SW 1271 (cell line): ENCODE measurements around the gene GPATCH2.
"Not testable (repeated sequence)": the region's sequence is repeated elsewhere in the genome, so short reads cannot be mapped to it uniquely, and the experiment has no call there.

Source experiments
- DNase-seq, 2 experiments: peaks; one replicate each; lab custom pipeline; 2025; lab: John Stamatoyannopoulos, UW

GPATCH2 gene

DNA sequence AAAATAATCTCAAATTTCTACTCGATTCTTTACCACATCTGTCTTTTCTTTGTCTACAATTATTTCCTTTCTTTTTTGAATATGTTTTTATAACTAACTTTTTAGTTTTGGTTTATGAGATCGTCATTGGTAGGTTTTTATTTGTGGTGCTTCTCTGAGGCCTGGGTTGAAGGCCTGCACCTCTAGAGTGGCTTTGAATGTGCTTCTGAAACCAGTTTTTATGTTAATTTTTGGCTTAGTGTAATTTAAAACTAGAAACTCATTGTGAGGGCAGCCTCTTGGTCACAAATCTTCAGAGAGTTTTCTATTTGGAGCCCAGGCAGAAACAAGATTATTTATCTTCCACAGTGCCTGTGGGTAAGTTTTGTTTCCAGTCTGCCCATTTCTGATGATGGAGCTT is 187.0 kb downstream of the GPATCH2 start:
- DNase-seq, result no peak

DNA sequence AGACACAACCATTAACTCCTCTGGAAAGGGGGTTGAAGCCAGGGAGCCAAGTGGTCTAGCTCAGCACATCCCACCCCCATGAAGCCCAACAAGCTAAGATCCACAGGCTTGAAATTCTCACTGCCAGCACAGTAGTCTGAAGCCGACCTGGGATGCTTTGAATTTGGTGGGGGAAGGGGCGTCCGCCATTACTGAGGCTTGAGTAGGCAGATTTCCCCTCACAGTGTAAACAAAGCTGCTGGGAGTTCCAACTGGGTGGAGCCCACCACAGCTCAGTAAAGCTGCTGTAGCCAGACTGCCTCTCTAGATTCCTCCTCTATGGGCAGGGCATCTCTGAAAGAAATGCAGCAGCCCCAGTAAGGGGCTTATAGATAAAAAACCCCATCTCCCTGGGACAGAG is 193.5 kb downstream of the GPATCH2 start:
- no peak for DNase-seq

DNA sequence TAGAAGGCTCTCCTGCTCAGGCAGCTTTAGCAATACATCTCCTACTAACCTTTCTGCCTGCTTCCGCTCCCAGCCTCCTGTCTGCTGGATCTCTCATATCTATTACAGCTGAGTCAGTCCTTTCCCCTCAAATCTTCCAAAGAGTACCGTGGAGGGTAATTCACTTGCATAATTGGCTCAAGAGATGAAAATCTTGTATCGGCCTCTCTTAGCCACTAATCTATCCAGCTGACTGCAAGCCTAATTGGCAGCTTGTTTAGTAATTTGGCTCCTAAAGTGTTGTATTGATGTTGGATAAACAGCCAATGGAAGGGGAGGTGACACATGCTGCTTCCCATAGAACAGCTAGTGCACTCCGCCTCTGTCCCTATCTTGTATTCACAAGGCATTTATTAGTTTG is 195.7 kb downstream of the GPATCH2 start:
- no peak for DNase-seq

DNA sequence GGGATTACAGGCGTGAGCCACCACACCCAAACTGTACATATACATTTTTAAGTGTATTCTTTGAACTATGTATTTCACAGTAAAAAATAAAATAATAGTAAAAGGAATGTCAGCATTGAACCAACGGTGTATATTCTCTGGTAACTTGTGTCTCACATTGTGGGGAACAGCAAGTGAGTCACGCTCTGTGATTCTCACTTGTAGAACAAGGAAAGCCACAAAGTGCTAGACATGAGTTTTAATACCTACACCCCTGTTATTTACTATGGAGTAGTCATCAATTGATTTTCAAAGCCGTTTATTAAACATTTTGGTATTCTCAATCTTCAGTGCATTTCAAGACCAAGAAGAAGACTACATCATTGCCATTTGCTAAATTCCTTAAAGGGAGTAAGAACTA is 197.2 kb downstream of the GPATCH2 start:
- DNase-seq, result no peak

DNA sequence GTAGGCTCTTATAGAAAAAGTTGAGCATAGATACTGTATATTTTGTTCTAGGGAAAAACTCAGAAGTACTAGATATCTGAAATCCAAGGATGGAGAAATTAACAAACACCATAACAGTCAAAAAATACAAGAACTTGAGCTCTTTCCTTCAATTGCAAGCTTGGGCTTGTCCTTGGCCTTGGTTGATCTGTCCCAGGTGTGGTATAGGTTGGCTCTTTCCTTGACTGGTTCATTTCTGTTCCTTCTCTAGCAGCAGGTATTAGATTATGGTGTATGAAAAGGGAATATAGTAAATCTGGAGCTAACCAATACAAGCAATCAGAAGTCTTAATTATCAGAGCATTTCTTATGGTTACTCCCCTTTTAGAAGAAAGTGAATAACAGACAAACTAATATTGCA is 198.6 kb downstream of the GPATCH2 start:
- no peak for DNase-seq

DNA sequence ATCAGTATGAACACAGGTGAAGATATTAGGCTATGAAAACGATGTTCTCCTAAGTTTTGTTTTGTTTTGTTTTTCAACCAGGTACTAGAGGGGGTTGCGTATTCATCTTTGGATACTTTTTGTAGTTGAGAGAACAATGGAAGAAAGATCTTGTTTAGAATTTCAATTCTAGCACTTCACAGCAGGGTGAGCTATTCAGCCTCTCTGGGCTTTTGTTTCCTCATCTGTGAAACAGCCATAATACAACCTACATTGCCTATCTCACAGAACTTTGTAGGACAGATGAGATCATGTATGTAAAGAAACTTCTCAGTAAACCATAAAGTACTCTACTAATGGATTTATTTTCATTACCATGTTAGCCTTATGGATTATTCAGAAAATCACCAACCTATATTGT is 199.5 kb downstream of the GPATCH2 start:
- DNase-seq, result no peak

DNA sequence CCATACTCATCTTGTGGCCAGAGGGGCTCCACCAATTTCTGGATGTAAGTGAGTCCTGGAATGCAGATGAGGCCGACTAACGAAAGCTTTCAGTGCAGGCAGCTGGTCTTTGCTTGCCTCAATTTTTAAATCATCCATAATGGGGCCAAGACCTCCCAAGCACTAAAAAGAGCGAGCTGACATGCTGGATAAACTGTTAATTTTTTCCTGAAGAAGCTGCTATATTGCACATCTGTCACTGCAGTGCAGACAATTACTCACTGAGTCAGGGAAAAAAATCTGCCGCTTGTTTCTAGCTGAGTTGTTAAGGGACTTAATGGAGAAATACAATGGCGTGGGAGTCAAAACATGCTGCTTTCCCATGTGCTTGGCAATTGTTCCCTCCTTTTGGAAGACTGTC is 205.5 kb downstream of the GPATCH2 start:
- no peak for DNase-seq

DNA sequence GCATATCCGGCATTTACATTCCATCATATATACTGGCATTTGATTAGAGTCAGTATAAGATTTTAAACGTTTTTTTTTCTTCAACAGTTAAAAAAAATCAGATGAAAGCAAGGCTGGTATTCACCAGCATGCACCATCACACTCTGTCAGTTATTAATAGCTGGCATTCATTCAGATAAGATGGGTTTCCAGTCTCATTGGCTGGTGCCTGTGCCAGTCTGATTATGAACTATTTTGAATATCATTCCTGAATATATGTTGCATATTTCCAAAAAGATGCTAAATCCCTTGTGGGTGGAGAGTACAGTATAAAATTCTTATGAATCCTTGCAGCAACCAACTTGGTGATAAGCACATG is 211.7 kb downstream of the GPATCH2 start:
- no peak for DNase-seq

DNA sequence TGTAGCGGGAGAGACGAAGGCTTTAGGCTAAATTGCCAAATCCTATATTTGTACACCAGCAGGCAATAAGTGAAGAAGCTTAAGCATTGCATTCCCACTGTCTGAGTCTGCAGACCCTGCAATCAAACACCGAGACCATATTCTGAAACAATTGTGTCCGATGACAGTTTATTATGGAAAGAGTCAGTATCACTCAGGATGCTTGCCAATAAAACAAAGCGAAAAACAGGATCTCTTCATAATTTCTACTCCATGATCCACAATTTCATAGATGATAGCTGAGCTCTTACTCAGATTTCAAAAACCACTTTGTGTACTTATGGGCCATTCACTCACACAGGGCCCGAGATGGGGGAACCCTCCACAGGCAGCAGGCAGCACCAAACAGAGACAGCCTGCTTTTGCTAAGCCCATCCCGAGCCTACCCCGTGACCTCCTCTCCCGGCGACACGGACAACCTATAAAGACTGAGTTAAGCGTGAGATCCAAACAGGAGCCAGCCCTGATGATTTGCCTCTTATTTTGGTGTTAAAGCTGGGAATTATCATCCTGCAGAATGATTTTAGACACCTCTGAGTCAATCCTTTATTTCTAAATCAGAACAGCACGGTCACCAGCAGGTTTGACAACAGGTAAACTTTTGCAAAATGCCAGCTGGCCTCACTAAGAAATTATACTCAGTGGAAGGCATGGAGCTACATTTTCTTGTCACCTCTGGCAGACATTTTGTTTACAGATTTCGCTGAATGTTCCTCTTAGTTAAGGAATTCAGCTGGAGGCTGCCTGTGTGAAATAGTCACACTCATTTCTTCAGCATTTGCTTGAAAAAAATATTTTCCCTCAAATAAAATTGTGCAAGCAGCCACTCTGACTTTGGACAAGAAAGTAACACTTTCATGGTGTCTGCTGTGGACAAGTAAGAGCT is 212.4 kb downstream of the GPATCH2 start:
- no peak for DNase-seq

DNA sequence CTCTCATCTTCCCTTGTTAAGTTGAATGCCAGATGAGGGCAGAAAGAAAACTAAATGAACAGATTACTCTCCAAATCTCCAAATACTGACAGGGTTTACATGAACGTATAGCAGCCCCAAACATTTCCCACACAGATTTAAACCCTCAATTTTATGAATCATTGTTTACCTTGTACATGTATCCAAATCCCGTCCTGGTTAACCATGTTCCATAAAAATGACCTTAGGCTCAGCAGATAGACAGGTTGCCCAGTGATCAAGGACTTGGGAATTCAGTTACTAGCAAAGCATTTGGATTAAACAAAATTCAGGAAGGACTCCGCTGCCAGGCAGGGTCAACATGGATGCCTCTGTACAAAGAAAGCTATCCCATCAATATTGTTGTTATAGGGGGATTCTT is 213.5 kb downstream of the GPATCH2 start:
- DNase-seq, result no peak

DNA sequence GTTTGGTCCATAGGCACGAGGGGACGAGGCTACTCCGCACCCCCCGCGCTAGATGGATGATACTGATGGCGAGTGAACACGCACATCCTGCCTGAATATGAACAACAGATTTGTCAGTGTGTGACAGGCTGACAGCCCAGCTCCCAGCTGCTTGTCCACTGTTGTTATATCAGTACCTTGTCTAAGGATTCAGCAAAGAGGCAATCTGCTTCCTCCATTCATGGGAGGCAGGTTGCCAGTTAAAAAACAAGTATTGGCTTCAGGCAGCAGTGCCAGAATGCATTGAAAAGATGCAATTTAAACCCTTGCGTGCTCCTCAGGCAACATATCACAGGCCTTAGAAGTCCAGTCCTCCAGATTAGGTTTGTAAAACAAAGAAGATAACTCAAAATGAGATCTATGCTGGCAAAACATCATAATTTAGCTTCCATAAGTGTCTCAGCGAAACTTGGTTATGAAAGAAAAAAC is 223.3 kb downstream of the GPATCH2 start:
- DNase-seq, result no peak

DNA sequence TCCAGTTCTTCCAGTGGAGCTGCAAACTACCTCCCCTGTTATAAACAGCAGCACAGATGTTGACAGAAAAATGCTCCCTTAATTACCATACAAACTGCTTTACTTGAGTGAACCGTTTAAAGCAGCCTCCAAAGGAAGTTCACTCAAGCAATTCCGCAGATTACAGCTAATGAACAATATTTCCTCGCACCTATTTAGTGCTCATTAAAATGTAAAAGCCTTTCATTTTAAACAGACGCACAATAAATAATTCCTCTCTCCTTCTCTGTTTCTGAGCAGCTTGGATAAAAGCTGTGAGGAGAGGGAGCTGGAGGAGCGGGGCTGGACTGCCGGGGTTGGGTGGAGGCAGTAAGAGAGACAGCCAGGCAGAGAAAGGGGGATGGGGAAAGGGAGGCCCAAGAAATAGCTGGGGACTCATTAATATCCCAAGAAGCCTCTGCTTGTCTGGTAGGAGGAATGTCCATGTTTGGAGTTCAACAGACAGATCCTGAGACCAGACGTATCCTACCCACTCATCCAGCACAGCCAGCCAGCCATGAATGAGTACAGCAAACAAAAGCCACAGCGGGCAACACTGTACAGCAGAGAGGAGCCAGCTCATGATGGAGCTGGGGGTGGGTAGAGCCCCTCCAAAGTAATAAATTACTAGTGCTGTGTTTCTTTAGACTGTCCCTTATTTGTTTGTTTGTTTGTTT is 227.7 kb downstream of the GPATCH2 start:
- no peak for DNase-seq

DNA sequence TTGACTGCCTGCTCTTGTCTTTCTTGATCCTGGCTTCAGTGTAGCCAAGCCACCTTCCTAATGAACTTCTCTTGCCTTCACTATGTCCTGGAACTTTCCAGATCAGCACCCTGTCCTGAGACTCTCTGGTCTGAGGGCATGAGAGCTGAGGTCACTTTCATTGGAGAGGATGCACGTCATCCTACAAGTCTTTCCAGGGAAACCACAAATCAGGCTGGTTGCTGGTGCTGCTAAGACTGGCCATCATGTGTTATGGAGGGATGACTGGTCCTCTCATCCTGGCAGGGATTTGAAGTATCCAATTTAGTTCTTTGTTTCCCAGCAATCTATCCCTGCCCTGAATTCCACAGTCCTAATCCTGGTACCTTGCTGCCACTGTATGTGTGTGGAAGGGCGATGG is 228.6 kb downstream of the GPATCH2 start:
- no peak for DNase-seq

DNA sequence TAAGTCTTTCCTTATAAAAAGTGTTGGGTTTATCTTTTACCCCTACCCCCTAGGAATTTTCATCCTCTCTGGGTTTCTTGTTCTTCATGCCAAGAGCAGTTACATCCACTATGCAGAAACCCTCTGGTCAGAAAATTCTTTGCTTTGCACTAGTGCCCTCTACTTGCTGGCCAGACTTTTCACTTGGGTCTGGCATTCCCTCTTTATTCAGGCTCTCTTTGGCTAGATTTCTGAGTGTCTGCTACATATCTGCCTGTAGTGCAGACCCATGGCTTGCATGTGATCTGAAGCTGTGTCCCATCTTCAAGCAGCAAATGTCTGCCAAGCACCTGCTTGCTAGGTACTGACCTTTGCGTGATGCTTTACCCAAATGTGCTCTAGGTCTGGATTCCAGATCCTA is 237.0 kb downstream of the GPATCH2 start:
- DNase-seq, result no peak

DNA sequence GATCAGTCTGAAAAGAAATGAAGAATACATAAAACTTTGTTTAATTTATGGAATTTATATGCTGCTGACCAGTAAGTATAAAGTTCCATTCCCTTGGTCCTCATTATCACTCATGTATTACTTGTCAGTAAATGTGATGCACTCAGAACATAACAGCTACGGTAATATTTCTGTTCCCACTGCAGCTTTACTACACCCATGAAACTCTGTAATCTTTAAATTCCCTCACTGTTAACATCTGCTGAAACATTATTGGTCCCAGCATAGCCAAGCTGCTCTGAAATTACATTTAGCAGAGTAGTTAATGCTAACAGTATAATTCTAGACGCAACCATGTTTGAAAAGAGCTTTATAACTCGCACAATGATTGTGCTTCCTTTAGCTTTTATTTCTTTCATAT is 238.4 kb downstream of the GPATCH2 start:
- DNase-seq, result no peak

DNA sequence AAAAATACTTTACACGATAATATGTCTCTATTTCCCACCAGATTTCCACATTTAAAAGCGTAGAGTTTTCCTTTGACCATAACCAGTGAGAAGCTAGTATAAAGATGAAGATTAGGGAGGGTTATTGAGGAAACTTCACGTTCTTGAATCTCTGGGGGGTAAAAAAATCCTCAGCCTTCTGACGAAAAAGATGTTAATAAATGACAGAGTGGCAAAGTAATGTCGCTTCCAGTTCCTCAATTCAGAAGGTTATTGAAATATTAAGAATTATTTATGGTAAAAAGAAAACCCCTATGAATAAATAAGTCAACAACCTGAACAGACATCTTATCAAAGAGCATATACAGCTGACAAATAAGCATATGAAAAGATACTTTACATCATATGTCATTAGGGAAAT is 241.0 kb downstream of the GPATCH2 start:
- no peak for DNase-seq

DNA sequence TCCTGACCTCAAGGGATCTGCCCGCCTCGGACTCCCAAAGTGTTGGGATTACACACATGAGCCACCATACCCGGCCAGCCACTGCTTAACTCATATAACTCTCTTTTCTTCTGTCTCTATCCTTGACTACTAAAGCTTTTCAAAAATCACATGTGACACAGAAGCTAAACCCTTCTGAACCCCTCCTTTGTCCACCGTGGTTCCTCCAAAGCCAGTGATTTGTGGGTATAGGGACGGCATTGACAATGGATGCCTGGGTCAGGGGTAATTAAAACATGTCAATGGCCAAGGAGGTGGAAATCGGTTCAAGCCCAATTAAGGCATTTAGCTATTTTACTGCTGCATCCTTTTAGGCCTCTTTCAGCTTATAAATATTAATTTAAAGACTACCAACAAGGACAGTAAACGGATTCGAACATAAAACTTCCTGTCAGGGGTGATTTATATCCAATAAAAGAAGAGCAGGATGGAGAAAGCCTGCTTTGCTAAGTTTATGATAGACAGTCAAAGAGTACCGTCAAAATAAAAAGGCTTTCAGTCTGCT is 242.3 kb downstream of the GPATCH2 start:
- no peak for DNase-seq

DNA sequence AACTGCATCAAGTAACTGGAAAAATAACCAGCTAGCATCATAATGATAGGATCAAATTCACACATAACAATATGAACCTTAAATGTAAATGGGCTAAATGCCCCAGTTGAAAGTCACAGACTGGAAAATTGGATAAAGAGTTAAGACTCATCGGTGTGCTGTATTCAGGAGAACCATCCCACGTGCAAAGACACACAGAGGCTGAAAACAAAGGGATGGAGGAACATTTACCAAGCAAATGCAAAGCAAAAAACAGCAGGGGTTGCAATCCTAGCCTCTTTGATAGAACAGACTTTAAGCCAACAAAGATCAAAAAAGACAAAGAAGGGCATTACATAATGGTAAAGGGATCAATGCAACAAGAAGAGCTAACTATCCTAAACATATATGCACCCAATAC is 249.1 kb downstream of the GPATCH2 start:
- not testable (repeated sequence) for DNase-seq

DNA sequence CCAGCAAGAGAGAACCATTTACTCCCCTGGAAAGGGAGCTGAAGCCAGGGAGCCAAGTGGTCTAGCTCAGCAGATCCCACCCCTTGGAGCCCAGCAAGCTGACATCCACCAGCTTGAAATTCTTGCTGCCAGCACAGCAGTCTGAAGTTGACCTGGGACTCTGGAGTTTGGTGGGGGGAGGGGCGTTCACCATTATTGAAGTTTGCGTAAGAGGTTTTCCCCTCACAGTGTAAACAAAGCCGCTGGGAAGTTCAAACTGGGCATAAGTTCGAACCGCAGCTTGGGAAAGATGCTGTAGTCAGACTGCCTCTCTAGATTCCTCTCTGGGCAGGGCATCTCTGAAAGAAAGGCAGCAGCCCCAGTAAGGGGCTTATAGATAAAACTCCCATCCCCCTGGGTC is 251.1 kb downstream of the GPATCH2 start:
- not testable (repeated sequence) for DNase-seq

DNA sequence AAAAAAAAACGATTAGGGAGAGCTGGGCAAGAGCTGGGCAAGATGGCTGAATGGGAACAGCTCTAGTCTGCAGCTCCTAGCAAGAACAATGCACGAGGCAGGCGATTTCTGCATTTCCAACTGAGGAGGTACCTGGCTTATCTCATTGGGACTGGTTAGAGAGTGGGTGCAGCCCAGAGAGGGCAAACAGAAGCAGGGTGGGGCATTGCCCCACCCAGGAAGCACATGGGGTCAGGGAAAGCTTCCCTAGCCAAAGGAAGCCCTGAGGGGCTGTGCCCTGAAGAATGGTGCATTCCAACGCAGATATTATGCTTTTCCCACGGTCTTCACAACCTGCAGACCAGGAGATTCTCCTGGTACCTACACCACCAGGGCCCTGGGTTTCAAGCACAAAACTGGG is 251.6 kb downstream of the GPATCH2 start:
- no peak for DNase-seq
